ENCODE measurements around the gene ANKRD23.

The ANKRD23 gene

DNA sequence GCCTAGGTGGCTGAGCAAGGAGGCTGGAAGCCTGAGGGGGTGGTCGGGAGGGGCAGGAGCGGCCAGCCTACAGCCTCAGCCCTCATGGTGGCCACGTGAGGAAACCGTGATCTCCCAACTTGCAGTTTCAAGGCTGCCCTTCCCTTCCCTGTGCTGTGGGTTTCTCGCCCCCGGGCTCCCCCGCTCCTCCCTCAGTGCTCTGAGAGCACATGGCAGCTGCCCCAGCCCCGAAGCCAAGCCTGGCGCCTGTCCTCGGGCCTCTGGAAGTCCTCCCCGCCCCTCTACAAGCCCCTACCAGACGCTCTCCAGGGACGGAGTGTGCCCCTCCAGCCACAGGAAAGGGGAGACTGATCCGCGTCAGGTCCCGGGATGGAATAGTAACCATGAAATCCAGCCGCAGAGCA is 586 bp upstream of the ANKRD23 start:
- Histone ChIP-seq H3K4me1 (ENCODE audit: insufficient read depth, low read length) (no peaks in the 10 kb centered on the region), H3K4me3 (ENCODE audit: low read length) (no peak overlapping the region), H3K9me3 (ENCODE audit: insufficient read depth, low read depth, low read length) (no peaks in the 10 kb centered on the region), H3K9ac (ENCODE audit: low read depth, low read length) (no peak overlapping the region), H3K36me3 (ENCODE audit: insufficient read depth, low read length) (peaks cover 15% of the 10 kb centered on the region), H3K27me3 (ENCODE audit: insufficient read depth, low read length) (no peaks in the 10 kb centered on the region), H3K27ac (ENCODE audit: low read depth, low read length) (no peak overlapping the region)
- 91% methylated on average over 17 of the region's 17 CpGs for WGBS

DNA sequence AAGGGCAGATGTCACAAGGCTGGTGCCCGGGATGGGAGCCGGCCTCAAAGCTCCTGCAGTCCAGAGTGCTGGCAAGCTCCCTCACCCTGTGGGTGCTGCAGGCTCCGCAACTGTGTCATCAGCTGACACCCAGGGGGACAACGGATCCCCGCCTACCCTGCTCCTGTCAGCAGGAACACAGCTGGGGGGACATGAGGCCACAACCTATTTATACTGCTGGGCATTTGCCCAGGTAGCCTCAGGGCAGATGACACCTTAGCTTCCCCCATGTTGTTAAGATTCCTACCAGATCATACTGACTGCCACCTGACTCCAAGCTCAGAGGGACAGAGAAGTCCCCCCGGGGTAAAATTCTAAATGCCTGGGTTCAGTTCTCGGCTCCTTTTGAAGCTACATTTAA is 1.2 kb downstream of the ANKRD23 start:
- Histone ChIP-seq H3K9me3 (ENCODE audit: insufficient read depth, low read depth, low read length) (no peaks in the 10 kb centered on the region), H3K9ac (ENCODE audit: low read depth, low read length) (no peak overlapping the region), H3K27ac (ENCODE audit: low read depth, low read length) (no peak overlapping the region), H3K4me1 (ENCODE audit: insufficient read depth, low read length) (no peaks in the 10 kb centered on the region), H3K36me3 (ENCODE audit: insufficient read depth, low read length) (peaks cover 7% of the 10 kb centered on the region), H3K27me3 (ENCODE audit: insufficient read depth, low read length) (no peaks in the 10 kb centered on the region), H3K4me3 (ENCODE audit: low read length) (no peak overlapping the region)
- WGBS = 89% methylated on average over 7 of the region's 7 CpGs

DNA sequence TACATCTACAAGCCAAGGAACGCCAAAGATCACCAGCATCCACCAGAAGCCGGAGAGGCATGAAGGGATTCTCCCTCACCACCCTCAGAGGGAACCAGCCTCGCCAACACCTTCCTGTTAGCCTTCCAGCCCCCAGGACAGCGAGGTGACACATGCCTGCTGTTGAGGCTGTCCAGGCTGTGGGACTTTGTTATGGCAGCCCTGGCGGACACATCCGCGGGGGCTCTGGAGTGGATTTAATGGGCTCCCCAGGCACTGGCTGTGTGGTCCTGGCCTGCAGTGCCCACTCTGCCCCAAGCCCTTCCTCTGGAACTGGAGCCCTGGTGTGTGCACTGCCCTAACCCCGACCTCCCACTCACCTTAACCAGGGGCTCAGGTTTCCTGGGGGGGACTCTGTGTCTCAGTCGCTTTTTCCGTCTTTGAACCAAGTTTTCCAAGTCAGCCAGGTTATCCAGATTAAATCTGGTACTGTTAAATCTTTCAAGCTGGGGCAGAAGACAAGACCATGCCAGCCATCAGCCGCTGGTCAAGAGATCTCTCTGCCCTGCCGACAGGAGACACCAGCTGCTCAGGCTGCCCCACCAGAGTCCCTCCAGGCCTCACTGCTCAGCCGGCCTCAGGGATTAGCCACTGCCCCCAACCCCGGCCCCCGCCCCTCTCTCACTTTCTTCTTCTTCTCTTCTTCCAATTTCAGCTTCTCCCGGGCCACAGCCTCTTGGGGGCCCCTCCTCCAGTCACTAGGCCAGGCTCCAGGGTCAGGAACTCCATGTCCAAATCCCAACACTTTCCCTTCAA is 1.9 kb downstream of the ANKRD23 start:
- Histone ChIP-seq H3K4me1 (ENCODE audit: insufficient read depth, low read length) (no peaks in the 10 kb centered on the region), H3K36me3 (ENCODE audit: insufficient read depth, low read length) (peaks cover 6% of the 10 kb centered on the region), H3K27ac (ENCODE audit: low read depth, low read length) (no peak overlapping the region), H3K9ac (ENCODE audit: low read depth, low read length) (no peak overlapping the region), H3K9me3 (ENCODE audit: insufficient read depth, low read depth, low read length) (no peaks in the 10 kb centered on the region), H3K27me3 (ENCODE audit: insufficient read depth, low read length) (no peaks in the 10 kb centered on the region), H3K4me3 (ENCODE audit: low read length) (no peak overlapping the region)
- WGBS = 89% methylated on average over 16 of the region's 16 CpGs

DNA sequence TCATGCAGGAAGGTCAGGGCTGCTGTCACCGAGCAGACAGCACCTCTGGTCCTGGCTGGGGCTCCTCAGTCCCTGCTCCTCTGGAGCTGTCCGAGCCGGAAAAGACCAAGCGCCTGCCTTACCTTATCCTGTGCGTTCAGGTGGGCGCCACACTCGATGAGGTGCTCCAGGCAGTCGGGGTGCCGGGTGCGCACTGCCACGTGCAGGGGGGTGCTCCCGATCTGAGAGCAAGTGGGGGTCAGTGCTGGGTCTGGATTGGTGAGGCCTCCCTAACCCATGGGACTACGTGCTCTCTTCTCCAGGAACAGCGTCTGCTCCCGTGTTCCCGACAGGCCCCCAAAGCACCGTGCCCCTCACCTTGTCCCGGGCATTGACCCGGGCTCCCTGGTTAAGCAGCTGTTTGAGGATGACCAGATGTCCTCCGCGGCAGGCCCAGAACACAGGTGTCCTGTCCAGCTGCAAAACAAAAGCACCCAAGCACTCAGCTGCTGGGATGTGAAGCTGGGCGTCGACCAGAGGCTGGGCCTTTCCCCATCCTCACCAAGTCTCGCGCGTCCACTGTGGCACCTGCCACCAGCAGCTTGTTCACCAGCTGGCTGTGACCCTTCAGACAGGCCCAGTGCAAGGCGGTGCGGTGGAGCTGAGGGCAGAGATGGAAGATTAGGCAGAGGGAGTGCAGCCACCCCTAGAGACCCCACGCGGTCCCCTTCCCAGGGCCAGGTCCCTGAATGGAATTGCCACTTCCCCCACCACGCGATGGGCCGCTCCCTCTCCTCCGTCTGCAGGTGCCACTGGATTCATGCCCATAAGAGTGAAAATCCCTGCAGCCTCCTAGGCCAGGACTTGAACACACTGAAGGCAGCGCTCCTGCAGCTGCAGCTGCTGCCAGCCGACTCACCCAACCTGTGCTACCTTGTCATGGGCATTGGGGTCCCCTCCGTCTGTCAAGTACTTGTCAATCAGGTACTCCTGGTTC is 3.7 kb downstream of the ANKRD23 start:
- Histone ChIP-seq H3K36me3 (ENCODE audit: insufficient read depth, low read length) (peaks cover 3% of the 10 kb centered on the region; the same call in 1 of the 2 replicates), H3K27me3 (ENCODE audit: insufficient read depth, low read length) (no peaks in the 10 kb centered on the region), H3K27ac (ENCODE audit: low read depth, low read length) (no peak overlapping the region), H3K9me3 (ENCODE audit: insufficient read depth, low read depth, low read length) (no peaks in the 10 kb centered on the region), H3K4me3 (ENCODE audit: low read length) (no peak overlapping the region), H3K9ac (ENCODE audit: low read depth, low read length) (no peak overlapping the region), H3K4me1 (ENCODE audit: insufficient read depth, low read length) (no peaks in the 10 kb centered on the region)
- WGBS = 95% methylated on average over 37 of the region's 37 CpGs

DNA sequence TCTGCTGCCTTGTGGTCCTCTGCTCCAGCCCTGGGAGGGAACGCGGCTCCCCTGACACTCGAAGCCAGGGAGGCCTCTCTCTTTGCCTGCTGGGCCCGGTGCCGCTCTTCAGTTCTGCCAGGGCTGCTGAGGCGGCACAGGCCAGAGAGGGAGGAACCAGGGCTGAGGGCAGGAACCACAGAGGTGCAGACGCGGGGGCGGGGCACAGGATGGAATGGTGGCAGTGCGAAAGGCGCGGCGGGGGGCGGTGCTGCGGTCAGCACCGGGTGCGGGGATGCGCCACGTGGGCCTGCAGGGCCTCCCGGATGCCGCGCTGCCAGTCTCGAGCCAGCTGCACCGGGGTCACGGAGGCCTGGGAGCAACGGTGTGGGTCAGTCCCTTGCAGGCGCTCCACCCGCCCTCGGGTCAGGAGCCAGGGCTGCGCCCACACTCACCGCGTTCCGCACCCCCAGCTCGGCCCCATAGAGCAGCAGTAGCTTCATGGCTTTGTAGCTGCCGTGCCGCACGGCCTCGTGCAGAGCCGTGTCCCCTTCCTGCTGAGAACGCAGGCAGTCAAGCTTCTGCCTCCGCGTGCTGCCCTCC is 4.4 kb downstream of the ANKRD23 start:
- 91% methylated on average over 42 of the region's 42 CpGs for WGBS
- H3K27me3 ChIP-seq (ENCODE audit: insufficient read depth, low read length) = no peaks in the 10 kb centered on the region
- H3K27ac ChIP-seq (ENCODE audit: low read depth, low read length) = no peak overlapping the region
- peaks cover 11% of the 10 kb centered on the region for H3K36me3 ChIP-seq (ENCODE audit: insufficient read depth, low read length)
- no peak overlapping the region for H3K4me3 ChIP-seq (ENCODE audit: low read length)
- no peaks in the 10 kb centered on the region for H3K4me1 ChIP-seq (ENCODE audit: insufficient read depth, low read length)
- H3K9ac ChIP-seq (ENCODE audit: low read depth, low read length) = no peak overlapping the region; the same call in 1 of the 2 replicates
- no peaks in the 10 kb centered on the region for H3K9me3 ChIP-seq (ENCODE audit: insufficient read depth, low read depth, low read length)

DNA sequence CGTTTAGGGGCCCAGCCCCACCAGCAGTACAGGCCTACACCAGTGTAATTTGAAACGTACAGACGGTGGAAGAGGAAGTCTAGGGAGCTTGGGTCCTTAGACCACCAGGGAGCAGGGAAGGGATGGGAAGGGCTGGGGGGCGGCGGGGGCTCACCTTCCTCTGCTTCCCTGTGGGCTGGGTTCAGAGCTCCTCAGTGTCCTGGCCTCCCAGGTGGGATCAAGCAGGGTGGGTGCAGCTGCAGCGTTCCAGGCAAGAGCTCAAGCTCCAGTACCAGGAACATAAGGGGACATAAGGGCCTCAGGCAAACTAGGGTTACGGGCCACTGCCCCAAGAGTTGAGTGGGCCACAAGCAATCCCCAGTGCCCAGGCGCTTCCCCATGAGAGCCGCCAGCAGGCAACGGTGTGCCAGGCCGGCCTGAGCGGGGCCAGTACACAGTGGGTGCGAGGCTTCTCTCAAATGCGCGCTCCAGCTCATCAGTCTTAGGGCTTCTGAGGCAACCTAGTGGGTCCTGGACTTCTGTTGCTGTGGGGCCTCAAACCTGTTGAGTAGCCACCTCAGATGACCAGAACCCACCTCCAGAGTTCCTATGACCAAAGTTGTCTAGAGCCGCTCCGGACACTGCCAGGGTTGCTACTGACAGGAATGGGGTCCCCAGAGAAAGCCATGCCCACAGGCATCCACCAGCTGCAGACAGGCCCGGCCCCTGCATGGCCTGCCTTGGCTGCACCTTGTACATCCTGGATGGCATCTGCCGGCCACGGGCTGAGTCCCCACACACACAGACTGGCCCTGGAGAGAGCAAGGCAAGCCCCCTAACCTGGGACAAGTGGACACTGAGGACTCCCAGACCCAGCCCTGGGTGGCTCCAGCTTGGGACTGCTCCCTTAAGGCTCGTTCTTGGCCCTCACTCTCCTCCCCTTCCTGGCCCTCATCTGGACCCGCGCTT is 5.2 kb downstream of the ANKRD23 start:
- H3K9me3 ChIP-seq (ENCODE audit: insufficient read depth, low read depth, low read length) = no peaks in the 10 kb centered on the region
- no peaks in the 10 kb centered on the region for H3K27me3 ChIP-seq (ENCODE audit: insufficient read depth, low read length)
- H3K4me1 ChIP-seq (ENCODE audit: insufficient read depth, low read length) = 0 out of 2 replicates have a peak, but pooled peaks cover under 1% of the 10 kb centered on the region
- H3K27ac ChIP-seq (ENCODE audit: low read depth, low read length) = no peak overlapping the region
- no peak overlapping the region for H3K4me3 ChIP-seq (ENCODE audit: low read length)
- WGBS = 93% methylated on average over 23 of the region's 23 CpGs
- H3K9ac ChIP-seq (ENCODE audit: low read depth, low read length) = no peak overlapping the region
- peaks cover 14% of the 10 kb centered on the region for H3K36me3 ChIP-seq (ENCODE audit: insufficient read depth, low read length)

DNA sequence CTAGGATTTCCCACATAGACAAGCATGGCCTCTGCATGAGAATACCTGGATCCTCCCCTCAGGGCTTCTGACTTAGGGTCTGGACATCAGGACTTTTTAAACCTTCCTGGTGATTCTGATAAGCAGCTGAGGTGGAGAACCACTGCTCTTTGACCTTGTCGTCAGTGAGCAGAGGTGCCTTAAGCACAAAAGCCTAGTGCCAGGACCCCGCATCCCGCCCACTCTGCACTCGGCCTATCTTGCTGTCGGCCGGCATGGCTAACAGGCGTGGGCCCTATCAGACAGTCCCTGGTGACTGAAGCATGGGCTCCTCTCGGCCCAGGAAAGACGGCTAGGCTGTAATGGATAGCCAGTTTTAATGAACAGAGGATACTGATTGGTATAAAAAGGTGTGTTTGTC is 6.2 kb downstream of the ANKRD23 start:
- H3K9me3 ChIP-seq (ENCODE audit: insufficient read depth, low read depth, low read length) = no peaks in the 10 kb centered on the region
- H3K27me3 ChIP-seq (ENCODE audit: insufficient read depth, low read length) = no peaks in the 10 kb centered on the region
- H3K27ac ChIP-seq (ENCODE audit: low read depth, low read length) = no peak overlapping the region
- H3K9ac ChIP-seq (ENCODE audit: low read depth, low read length) = no peak overlapping the region
- peaks cover 18% of the 10 kb centered on the region for H3K36me3 ChIP-seq (ENCODE audit: insufficient read depth, low read length)
- no peak overlapping the region for H3K4me3 ChIP-seq (ENCODE audit: low read length)
- 92% methylated on average over 9 of the region's 9 CpGs for WGBS
- peaks cover 11% of the 10 kb centered on the region for H3K4me1 ChIP-seq (ENCODE audit: insufficient read depth, low read length)

DNA sequence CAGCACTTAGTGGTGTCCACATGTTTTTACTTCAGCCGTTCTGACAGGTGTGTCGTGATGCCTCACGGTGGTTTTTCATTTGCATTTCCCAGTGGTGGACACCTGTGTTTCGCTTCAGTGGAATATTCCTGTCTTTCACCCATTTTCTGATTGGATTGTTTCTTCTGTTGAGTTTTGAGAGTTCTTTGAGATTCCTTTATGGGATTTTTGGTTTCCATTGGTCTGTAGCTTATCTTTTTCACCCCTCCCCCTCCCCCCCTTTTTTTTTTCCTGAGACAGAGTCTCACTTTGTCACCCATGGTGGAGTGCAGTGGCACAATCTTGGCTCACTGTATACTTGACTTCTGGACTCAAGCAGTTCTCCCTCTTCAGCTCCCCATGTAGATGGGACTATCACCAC is 8.0 kb downstream of the ANKRD23 start:
- 97% methylated on average over 4 of the region's 4 CpGs for WGBS
- no peaks in the 10 kb centered on the region for H3K27me3 ChIP-seq (ENCODE audit: insufficient read depth, low read length)
- H3K9me3 ChIP-seq (ENCODE audit: insufficient read depth, low read depth, low read length) = no peaks in the 10 kb centered on the region
- H3K9ac ChIP-seq (ENCODE audit: low read depth, low read length) = no peak overlapping the region
- peaks cover 25% of the 10 kb centered on the region for H3K4me1 ChIP-seq (ENCODE audit: insufficient read depth, low read length)
- H3K36me3 ChIP-seq (ENCODE audit: insufficient read depth, low read length) = peaks cover 33% of the 10 kb centered on the region
- H3K4me3 ChIP-seq (ENCODE audit: low read length) = no peak overlapping the region
- H3K27ac ChIP-seq (ENCODE audit: low read depth, low read length) = no peak overlapping the region

DNA sequence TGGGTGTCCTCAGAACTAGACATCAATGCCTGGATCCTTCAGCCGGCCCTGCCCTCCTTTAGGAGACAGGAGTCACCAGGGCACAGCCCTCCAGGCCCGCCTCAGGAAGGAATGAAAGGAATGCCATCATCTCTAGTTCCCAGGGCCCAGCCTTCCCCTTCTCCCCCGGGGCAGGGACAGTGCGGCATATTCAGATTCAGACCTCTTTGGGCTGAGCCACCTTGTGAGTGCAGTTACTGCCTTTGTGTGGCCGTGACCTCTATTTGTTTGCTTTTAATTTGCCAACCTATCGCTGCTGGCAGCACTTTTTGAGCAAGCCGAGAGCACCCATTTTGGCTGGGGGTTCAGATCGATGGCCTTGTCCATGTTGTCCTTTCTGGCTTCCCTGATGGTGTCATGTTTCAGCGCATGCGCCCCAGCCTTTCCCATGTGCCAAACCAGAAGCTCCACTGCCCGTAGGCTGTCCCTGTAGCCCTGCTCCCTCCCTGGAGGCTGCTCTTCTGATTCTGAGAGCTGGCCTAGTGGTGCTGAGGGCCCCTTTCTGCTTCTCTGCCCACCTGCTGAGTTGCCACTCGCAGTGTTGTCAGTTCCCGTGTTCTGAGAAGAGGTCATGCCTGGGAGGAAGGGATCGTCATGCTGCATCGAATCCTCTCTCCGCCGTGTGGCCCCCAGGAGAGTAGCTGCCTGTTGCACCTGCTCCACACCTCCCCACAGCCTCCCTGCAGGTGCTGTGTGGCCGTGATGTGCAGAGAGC is 10.9 kb downstream of the ANKRD23 start:
- H3K27me3 ChIP-seq (ENCODE audit: insufficient read depth, low read length) = no peaks in the 10 kb centered on the region
- peak overlapping the region; percentile 41 for H3K4me3 ChIP-seq (ENCODE audit: low read length)
- no peaks in the 10 kb centered on the region for H3K9me3 ChIP-seq (ENCODE audit: insufficient read depth, low read depth, low read length)
- H3K36me3 ChIP-seq (ENCODE audit: insufficient read depth, low read length) = peaks cover 59% of the 10 kb centered on the region
- peak overlapping the region; percentile 56 for H3K9ac ChIP-seq (ENCODE audit: low read depth, low read length)
- WGBS = 33% methylated on average over 17 of the region's 18 CpGs
- H3K4me1 ChIP-seq (ENCODE audit: insufficient read depth, low read length) = peaks cover 25% of the 10 kb centered on the region
- H3K27ac ChIP-seq (ENCODE audit: low read depth, low read length) = peak overlapping the region; percentile 87

DNA sequence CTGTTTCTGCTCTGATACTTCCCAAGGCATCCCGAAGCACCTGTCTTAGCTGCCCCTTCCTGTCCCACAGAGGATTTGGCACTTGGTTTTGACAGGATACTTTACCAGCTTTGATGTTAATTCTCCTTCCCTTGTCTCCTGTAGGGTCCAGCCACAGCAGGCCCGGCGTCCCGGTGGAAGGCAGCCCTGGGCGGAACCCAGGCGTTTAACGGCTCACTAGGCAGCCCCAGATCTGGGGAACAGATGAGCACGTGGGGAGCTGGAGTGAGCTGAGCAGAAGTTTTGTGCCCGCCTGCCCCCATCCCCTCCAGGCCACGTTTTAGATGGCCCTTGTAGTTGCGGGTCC is 11.4 kb downstream of the ANKRD23 start:
- 58% methylated on average over 11 of the region's 11 CpGs for WGBS
- Histone ChIP-seq H3K27ac (ENCODE audit: low read depth, low read length) (peak overlapping the region; percentile 87), H3K4me1 (ENCODE audit: insufficient read depth, low read length) (peaks cover 25% of the 10 kb centered on the region), H3K9ac (ENCODE audit: low read depth, low read length) (peak overlapping the region; percentile 56), H3K4me3 (ENCODE audit: low read length) (peak overlapping the region; percentile 41; the same call in 1 of the 2 replicates), H3K9me3 (ENCODE audit: insufficient read depth, low read depth, low read length) (no peaks in the 10 kb centered on the region), H3K27me3 (ENCODE audit: insufficient read depth, low read length) (no peaks in the 10 kb centered on the region), H3K36me3 (ENCODE audit: insufficient read depth, low read length) (peaks cover 63% of the 10 kb centered on the region)

Measured in HUES64 (cell line).